Inflammatory macrophage treated with lipopolysaccharide for 1 hour (primary cell): Measurements from ENCODE around the gene CLDN3.
"Not testable (repeated sequence)": the region's sequence is repeated elsewhere in the genome, so short reads cannot be mapped to it uniquely, and the experiment has no call there.

Experiments used
- DNase-seq, 2 donors: peaks; one replicate each; pipeline ENCODE4 v3.0.0-alpha.2; 2020 to 2022

CLDN3 gene

GRCh38 chr7:73770002-73770859, at the start of gene CLDN3:
TSS of gene CLDN3 (minus strand) at chr7:73770270. CDS start at chr7:73770049, 221 bp downstream.
- DNase-seq = peak; percentile 18 to 43

- no peak for DNase-seq
Measured at GRCh38 chr7:73817121-73817520, 47.1 kb upstream of the CLDN3 start.

- no peak for DNase-seq
Measured at GRCh38 chr7:73815436-73815835, 45.4 kb upstream of the CLDN3 start.

GRCh38 chr7:73812996-73813395, 42.9 kb upstream of the CLDN3 start:
- no peak for DNase-seq

GRCh38 chr7:73811760-73812168, 41.7 kb upstream of the CLDN3 start:
- peak; percentile 52 to 87 for DNase-seq

- no peak for DNase-seq
Measured at GRCh38 chr7:73810998-73811360, 40.9 kb upstream of the CLDN3 start.

GRCh38 chr7:73809467-73809951, 39.4 kb upstream of the CLDN3 start:
- no peak for DNase-seq

GRCh38 chr7:73802459-73802858, 32.4 kb upstream of the CLDN3 start:
- DNase-seq = no peak

GRCh38 chr7:73801577-73801976, 31.5 kb upstream of the CLDN3 start:
- no peak for DNase-seq

GRCh38 chr7:73799282-73800141, 29.4 kb upstream of the CLDN3 start:
- DNase-seq = no peak

GRCh38 chr7:73797176-73797575, 27.1 kb upstream of the CLDN3 start:
- DNase-seq = not testable (repeated sequence)

- not testable (repeated sequence) for DNase-seq
Measured at GRCh38 chr7:73796656-73797055, 26.6 kb upstream of the CLDN3 start.

GRCh38 chr7:73795188-73795587, 25.1 kb upstream of the CLDN3 start:
- DNase-seq = not testable (repeated sequence)

- DNase-seq = not testable (repeated sequence)
Measured at GRCh38 chr7:73791170-73791690, 21.2 kb upstream of the CLDN3 start.

- DNase-seq = no peak
Measured at GRCh38 chr7:73789051-73789450, 19.0 kb upstream of the CLDN3 start.

- DNase-seq = not testable (repeated sequence)
Measured at GRCh38 chr7:73787786-73788048, 17.6 kb upstream of the CLDN3 start.

- no peak for DNase-seq
Measured at GRCh38 chr7:73786588-73786987, 16.5 kb upstream of the CLDN3 start.

GRCh38 chr7:73779517-73779916, 9.4 kb upstream of the CLDN3 start:
- no peak for DNase-seq

GRCh38 chr7:73778801-73779389, 8.8 kb upstream of the CLDN3 start:
- no peak for DNase-seq

GRCh38 chr7:73774923-73775322, 4.9 kb upstream of the CLDN3 start:
- no peak for DNase-seq

GRCh38 chr7:73773700-73774517, 3.8 kb upstream of the CLDN3 start:
- no peak for DNase-seq
